HepG2 (cell line): Measurements from ENCODE around the gene FUT1. TPM values are rescaled to one million over a fixed set of nuclear protein-coding genes. Genes with fewer than 3 reads are reported as not detected.

Experiments used
- GATAD1 ChIP-seq: IDR thresholded peaks from 2 replicates; pipeline ENCODE4 v1.6.1; 2016; ENCODE audit warnings: missing genetic modification reagents, missing compliant biosample characterization
- GLI4 ChIP-seq: sonication (generic); formaldehyde crosslinking; IDR thresholded peaks from 2 replicates; pipeline ENCODE4 v1.5.1; 2020; ENCODE audit warnings: missing genetic modification reagents, mild to moderate bottlenecking, moderate library complexity, borderline replicate concordance
- HMGXB3 ChIP-seq: sonication (generic); formaldehyde crosslinking; IDR thresholded peaks from 2 replicates; pipeline ENCODE4 v1.4.0; 2020; ENCODE audit warnings: missing genetic modification reagents, borderline replicate concordance
- KDM6A ChIP-seq: IDR thresholded peaks from 2 replicates; pipeline ENCODE4 v1.6.1; 2016; ENCODE audit warnings: low read depth
- POLR2AphosphoS2 ChIP-seq: IDR thresholded peaks from 2 replicates; pipeline ENCODE4 v1.6.1; 2011; ENCODE audit warnings: low read depth, low read length, improper control_type of control experiment
- SALL2 ChIP-seq: sonication (generic); formaldehyde crosslinking; IDR thresholded peaks from 2 replicates; pipeline ENCODE4 v1.8.1; 2023; ENCODE audit warnings: mild to moderate bottlenecking, missing genetic modification reagents, inconsistent platforms
- SMAD3 ChIP-seq: sonication (generic); formaldehyde crosslinking; IDR thresholded peaks from 2 replicates; pipeline ENCODE4 v1.4.0; 2020; ENCODE audit warnings: missing genetic modification reagents
- TEAD3 ChIP-seq: optimal IDR thresholded peaks from 2 replicates; pipeline ENCODE3; 2016; ENCODE audit warnings: borderline replicate concordance
- ZBTB20 ChIP-seq: sonication (generic); formaldehyde crosslinking; IDR thresholded peaks from 2 replicates; pipeline ENCODE4 v1.8.1; 2023; ENCODE audit warnings: missing genetic modification reagents, low read depth, mild to moderate bottlenecking, borderline replicate concordance
- ZFP90 ChIP-seq: sonication (generic); formaldehyde crosslinking; IDR thresholded peaks from 2 replicates; pipeline ENCODE4 v1.8.0; 2022; ENCODE audit warnings: missing genetic modification reagents, mild to moderate bottlenecking, inconsistent platforms, borderline replicate concordance
- ZFY ChIP-seq: sonication (generic); formaldehyde crosslinking; IDR thresholded peaks from 2 replicates; pipeline ENCODE4 v1.4.0; 2020; ENCODE audit warnings: missing genetic modification reagents
- ZGPAT ChIP-seq: IDR thresholded peaks from 2 replicates; pipeline ENCODE4 v1.6.1; 2016; ENCODE audit warnings: mild to moderate bottlenecking
- ZKSCAN1 ChIP-seq: fragments of 150-350 bp; IDR thresholded peaks from 2 replicates; pipeline ENCODE4 v1.6.1; 2014; ENCODE audit warnings: low read length
- ZNF10 ChIP-seq: sonication (generic); formaldehyde crosslinking; IDR thresholded peaks from 2 replicates; pipeline ENCODE4 v1.4.0; 2020; ENCODE audit warnings: mild to moderate bottlenecking, low read depth, missing genetic modification reagents, borderline replicate concordance
- ZNF44 ChIP-seq: sonication (generic); formaldehyde crosslinking; IDR thresholded peaks from 2 replicates; pipeline ENCODE4 v1.5.1; 2020; ENCODE audit warnings: mild to moderate bottlenecking, missing genetic modification reagents
- ZNF460 ChIP-seq: sonication (generic); formaldehyde crosslinking; IDR thresholded peaks from 2 replicates; pipeline ENCODE4 v1.5.1; 2020; ENCODE audit warnings: missing genetic modification reagents, mild to moderate bottlenecking, borderline replicate concordance
- ZNF512B ChIP-seq: sonication (generic); formaldehyde crosslinking; IDR thresholded peaks from 2 replicates; pipeline ENCODE4 v1.5.1; 2020; ENCODE audit warnings: missing genetic modification reagents, mild to moderate bottlenecking, borderline replicate concordance
- ZNF570 ChIP-seq: sonication (generic); formaldehyde crosslinking; IDR thresholded peaks from 2 replicates; pipeline ENCODE4 v1.4.0; 2020; ENCODE audit warnings: mild to moderate bottlenecking, missing genetic modification reagents, borderline replicate concordance
- ZNF703 ChIP-seq: sonication (generic); formaldehyde crosslinking; IDR thresholded peaks from 2 replicates; pipeline ENCODE4 v1.5.1; 2020; ENCODE audit warnings: missing genetic modification reagents, mild to moderate bottlenecking, moderate library complexity, borderline replicate concordance
- ZSCAN25 ChIP-seq: sonication (generic); formaldehyde crosslinking; IDR thresholded peaks from 2 replicates; pipeline ENCODE4 v1.8.0; 2022; ENCODE audit warnings: mild to moderate bottlenecking, missing genetic modification reagents
- polyA plus RNA-seq, 8 experiments: library from polyadenylated mRNA; depleted of rRNA in 3 of 8; stranded (reverse) in 7 of 8; unstranded in 1 of 8; fragments of >200 nt; fragmentation: Illumina TruSeq in 4 of 8; extraction: Trizol in 4 of 8; gene quantifications; 2 replicates each; pipeline versions ENCODE4 v1.2.1 to v1.2.3, GENCODE V29; 2011 to 2016; ENCODE audit warnings: low read depth in 4 of 8, missing spikeins in 1 of 8, mixed read lengths in 1 of 8; ENCODE audit not compliant: insufficient read depth in 1 of 8
- total RNA-seq, 5 experiments: library from RNA; depleted of rRNA; stranded (reverse); fragments of >200 nt; fragmentation: Illumina TruSeq; extraction: Trizol; gene quantifications; 2 replicates each; pipeline ENCODE4 v1.2.3, GENCODE V29; 2016; ENCODE audit warnings: low read depth in 1 of 5
- TF ChIP-seq, protein P1 (sequence below): sonication (generic); formaldehyde crosslinking; IDR thresholded peaks from 2 replicates; pipeline ENCODE4 v1.5.1; 2020; ENCODE audit warnings: missing genetic modification reagents, mild to moderate bottlenecking, borderline replicate concordance

The FUT1 gene
- total and polyA plus RNA-seq, 2 of the 13 experiments (the other 11 are each of a cell fraction or from before 2014, with no cell fraction given): 0.07 to 1.1 TPM

DNA sequence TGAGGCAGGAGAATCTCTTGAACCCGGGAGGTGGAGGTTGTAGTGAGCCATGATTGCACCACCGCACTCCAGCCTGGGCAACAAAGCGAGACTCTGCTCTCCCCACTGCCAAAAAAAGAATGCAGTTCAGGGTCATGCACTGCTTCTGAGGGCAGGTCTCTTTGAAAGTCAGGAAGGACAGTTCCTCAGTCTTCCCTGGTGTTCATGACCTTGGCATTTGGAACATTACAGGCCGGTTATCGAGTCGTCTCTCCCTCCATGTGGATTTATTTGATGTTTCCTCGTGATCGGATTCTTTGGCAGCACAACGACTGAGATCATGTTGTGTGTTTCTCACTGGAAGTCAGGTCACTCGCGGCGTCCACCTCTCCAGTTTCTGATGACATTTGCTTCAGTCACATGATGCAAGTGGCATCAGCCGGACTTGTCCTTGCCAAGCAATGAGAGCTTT, 20.1 kb upstream of the FUT1 start (continued):
- no peak for TF ChIP-seq HMGXB3
- TF ChIP-seq KDM6A (CRISPR knock-in tag): 0 out of 2 replicates have a peak, but pooled peaks have one; percentile 21
- TF ChIP-seq ZFY (CRISPR knock-in tag): no peak
- no peak; the same call in 1 of the 2 replicates for TF ChIP-seq ZGPAT
- TF ChIP-seq ZNF570 (CRISPR knock-in tag): no peak
- TF ChIP-seq TEAD3 (CRISPR knock-in tag): peak; percentile 83
- no peak for TF ChIP-seq ZNF512B (CRISPR knock-in tag)
- no peak for TF ChIP-seq GLI4 (CRISPR knock-in tag)
- TF ChIP-seq SMAD3 (CRISPR knock-in tag): no peak
- no peak for TF ChIP-seq ZSCAN25 (CRISPR knock-in tag)
- no peak for TF ChIP-seq ZNF460
- TF ChIP-seq ZFP90 (CRISPR knock-in tag): no peak
- no peak for TF ChIP-seq ZNF44
- TF ChIP-seq, protein P1, sequence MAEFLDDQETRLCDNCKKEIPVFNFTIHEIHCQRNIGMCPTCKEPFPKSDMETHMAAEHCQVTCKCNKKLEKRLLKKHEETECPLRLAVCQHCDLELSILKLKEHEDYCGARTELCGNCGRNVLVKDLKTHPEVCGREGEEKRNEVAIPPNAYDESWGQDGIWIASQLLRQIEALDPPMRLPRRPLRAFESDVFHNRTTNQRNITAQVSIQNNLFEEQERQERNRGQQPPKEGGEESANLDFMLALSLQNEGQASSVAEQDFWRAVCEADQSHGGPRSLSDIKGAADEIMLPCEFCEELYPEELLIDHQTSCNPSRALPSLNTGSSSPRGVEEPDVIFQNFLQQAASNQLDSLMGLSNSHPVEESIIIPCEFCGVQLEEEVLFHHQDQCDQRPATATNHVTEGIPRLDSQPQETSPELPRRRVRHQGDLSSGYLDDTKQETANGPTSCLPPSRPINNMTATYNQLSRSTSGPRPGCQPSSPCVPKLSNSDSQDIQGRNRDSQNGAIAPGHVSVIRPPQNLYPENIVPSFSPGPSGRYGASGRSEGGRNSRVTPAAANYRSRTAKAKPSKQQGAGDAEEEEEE: no peak
- TF ChIP-seq POLR2AphosphoS2: no peak
- TF ChIP-seq SALL2 (CRISPR knock-in tag): no peak
- TF ChIP-seq ZNF10 (CRISPR knock-in tag): no peak
- no peak for TF ChIP-seq ZKSCAN1
- TF ChIP-seq GATAD1: no peak
- TF ChIP-seq ZNF703: no peak
- no peak for TF ChIP-seq ZBTB20 (CRISPR knock-in tag)
